Right lobe of liver (tissue), 6 donors: Measurements from ENCODE around the gene ITGAE. TPM values are rescaled to one million over a fixed set of nuclear protein-coding genes. Genes with fewer than 3 reads are reported as not detected.

Source experiments
- ATAC-seq, 4 donors: fragments of 200-7000 bp; cut with Tn5 transposase; one replicate each; pipeline ENCODE4 v1.9.1; 2020; ENCODE audit warnings: mild to moderate bottlenecking in 4 of 4, moderate library complexity in 4 of 4
- DNase-seq, 3 donors: peaks; one replicate each; pipeline ENCODE4 v3.0.0-alpha.2; 2020
- H3K27ac ChIP-seq, 3 donors: fragments of 200-600 bp; one replicate each; pipeline ENCODE4 v1.8.0; 2022
- H3K27me3 ChIP-seq, 2 donors: fragments of 200-600 bp; one replicate each; pipeline ENCODE4 v1.8.0; 2022
- H3K36me3 ChIP-seq, 4 donors: fragments of 200-600 bp; sonication (generic) in 1 of 4; one replicate each; pipeline versions ENCODE4 v1.5.1 to v1.8.0; 2017 to 2022; ENCODE audit warnings: control low read depth in 1 of 4
- H3K4me1 ChIP-seq, 4 donors: fragments of 200-600 bp; sonication (generic) in 1 of 4; one replicate each; pipeline versions ENCODE4 v1.5.1 to v1.8.0; 2017 to 2022; ENCODE audit warnings: control low read depth in 1 of 4
- H3K4me3 ChIP-seq, 3 donors: fragments of 200-600 bp; one replicate each; pipeline ENCODE4 v1.8.0; 2022
- H3K9me3 ChIP-seq, 4 donors: fragments of 200-600 bp; sonication (generic) in 1 of 4; one replicate each; pipeline versions ENCODE4 v1.5.1 to v1.8.0; 2017 to 2022; ENCODE audit warnings: control low read depth in 1 of 4
- CTCF ChIP-seq, 4 donors: fragments of 200-600 bp in 3 of 4; fragments of 450-650 bp in 1 of 4; IDR thresholded peaks; one replicate each; pipeline versions ENCODE4 v1.5.1 to v1.8.0; 2016 to 2022; ENCODE audit warnings: antibody characterized with exemption in 4 of 4, mild to moderate bottlenecking in 2 of 4
- POLR2A ChIP-seq: fragments of 450-650 bp; IDR thresholded peaks from one replicate; pipeline ENCODE4 v1.6.1; 2017; ENCODE audit warnings: antibody characterized with exemption, mild to moderate bottlenecking
- WGBS: methylation state at CpG from one replicate; pipeline ENCODE4 v1.1.6; 2018; ENCODE audit warnings: low coverage, low lambda C conversion rate; ENCODE audit not compliant: insufficient coverage; ENCODE audit errors: missing lambda C conversion rate; 5-methylcytosine and 5-hydroxymethylcytosine counted together
- intact Hi-C, 2 donors: fragments of 100-400 bp; cut with DNase I; formaldehyde crosslinking; loops; one replicate each; pipeline versions ENCODE4 v1.11.2 to v1.14.1; 2022
- total RNA-seq, 6 experiments: library from RNA; depleted of rRNA in 2 of 6; stranded (reverse); fragments of >200 nt in 2 of 6; fragmentation: NEBNext Ultra II Directional in 3 of 6; extraction: Animal tissue kit (Norgen Biotek cat#: 25700) in 3 of 6; gene quantifications; one replicate each; pipeline versions ENCODE4 v1.1.0 to v1.2.4, GENCODE V29; 2016 to 2023
- donor health status: DM: no; HTN: yes; CAD: no.
- donor health status: DM: no; HTN: no; CAD: no.
- donor health status: DM: no; HTN: no; CAD: no.
- donor health status: DM: no; HTN: yes; CAD: no.
- donor health status: DM: no; HTN: yes; CAD: no.

The ITGAE gene
- total RNA-seq, 6 experiments from 2014 or later, result 5.4 to 7.7 (median 5.8) TPM

- Histone ChIP-seq H3K27ac (no peak overlapping the region), H3K36me3 (peaks cover 4 to 52% (median 7%) of the 10 kb centered on the region in 4 donors), H3K4me1 (peaks cover 0 to 14% (median 5%) of the 10 kb centered on the region in 4 donors), H3K4me3 (no peak overlapping the region), H3K27me3 (no peaks in the 10 kb centered on the region), H3K9me3 (no peaks in the 10 kb centered on the region)
- no peak for ATAC-seq
- intact Hi-C loops, result no loop called here
- 82% methylated on average over 6 of the region's 12 CpGs for WGBS
- no peak for TF ChIP-seq POLR2A
- no peak for TF ChIP-seq CTCF (IDR thresholded peaks at IDR 0.05)
- no peak for DNase-seq
Observed at GRCh38 chr17:3838206-3838605, 37.2 kb upstream of the ITGAE start.

GRCh38 chr17:3836551-3836950 is 35.6 kb upstream of the ITGAE start:
- DNase-seq (no peak), ATAC-seq (no peak)
- WGBS, result 80% methylated on average over 5 of the region's 10 CpGs
- Histone ChIP-seq H3K4me3 (no peak overlapping the region), H3K27me3 (no peaks in the 10 kb centered on the region), H3K9me3 (no peaks in the 10 kb centered on the region), H3K4me1 (peaks cover 0 to 14% (median 5%) of the 10 kb centered on the region in 4 donors), H3K36me3 (peaks cover 0 to 43% (median 5%) of the 10 kb centered on the region in 4 donors), H3K27ac (no peak overlapping the region)
- intact Hi-C loops, result no loop called here
- TF ChIP-seq CTCF (IDR thresholded peaks at IDR 0.05) (no peak), POLR2A (no peak)

- peak overlapping the region in 1 of 3 donors; percentile 18 for H3K27ac ChIP-seq
- no peak overlapping the region for H3K4me3 ChIP-seq
- WGBS, result 52% methylated on average over 13 of the region's 14 CpGs
- H3K27me3 ChIP-seq, result no peaks in the 10 kb centered on the region
- TF ChIP-seq POLR2A (no peak), CTCF (IDR thresholded peaks at IDR 0.05) (no peak)
- H3K4me1 ChIP-seq, result peaks cover 0 to 14% (median 5%) of the 10 kb centered on the region in 4 donors
- DNase-seq (no peak), ATAC-seq (peak; percentile 50 to 79 (median 68))
- intact Hi-C loops, result no loop called here
- no peaks in the 10 kb centered on the region for H3K9me3 ChIP-seq
- H3K36me3 ChIP-seq, result peaks cover 0 to 35% (median 5%) of the 10 kb centered on the region in 4 donors
Observed at GRCh38 chr17:3835410-3836229, 34.6 kb upstream of the ITGAE start.

GRCh38 chr17:3834811-3835210 is 33.8 kb upstream of the ITGAE start:
- WGBS, result 87% methylated on average over 4 of the region's 4 CpGs
- H3K4me3 ChIP-seq, result no peak overlapping the region
- no peak for ATAC-seq
- peaks cover 0 to 14% (median 5%) of the 10 kb centered on the region in 4 donors for H3K4me1 ChIP-seq
- H3K9me3 ChIP-seq, result no peaks in the 10 kb centered on the region
- no peak overlapping the region for H3K27ac ChIP-seq
- intact Hi-C loops, result no loop called here
- peaks cover 0 to 33% (median 4%) of the 10 kb centered on the region in 4 donors for H3K36me3 ChIP-seq
- no peaks in the 10 kb centered on the region for H3K27me3 ChIP-seq
- TF ChIP-seq CTCF (IDR thresholded peaks at IDR 0.05), result no peak
- TF ChIP-seq POLR2A, result no peak
- DNase-seq, result no peak
